Spleen (tissue), 11 donors: Measurements from ENCODE around the gene ATP13A1. TPM values are rescaled to one million over a fixed set of nuclear protein-coding genes. Genes with fewer than 3 reads are reported as not detected.

ENCODE experiments used
- DNase-seq: peaks from one replicate; pipeline ENCODE4 v3.0.0-alpha.2; 2020
- H3K27ac ChIP-seq, 8 donors: fragments of 200-600 bp; sonication (generic) in 7 of 8; 1 replicate in 4 of 8; 2 replicates in 4 of 8; pipeline versions ENCODE4 v1.5.0 to v1.8.0; 2016 to 2021; ENCODE audit warnings: inconsistent platforms in 4 of 8, mild to moderate bottlenecking in 4 of 8, moderate library complexity in 1 of 8
- H3K27me3 ChIP-seq, 7 donors: fragments of 200-600 bp; sonication (generic) in 6 of 7; replicated peaks in 1 of 7; 1 replicate in 4 of 7; 2 replicates in 3 of 7; pipeline versions ENCODE4 v1.5.0 to v1.8.0; 2016 to 2021; ENCODE audit warnings: inconsistent platforms in 3 of 7, mild to moderate bottlenecking in 1 of 7
- H3K36me3 ChIP-seq, 6 donors: fragments of 200-600 bp; sonication (generic) in 5 of 6; 1 replicate in 4 of 6; 2 replicates in 2 of 6; pipeline versions ENCODE4 v1.5.0 to v1.8.0; 2016 to 2021; ENCODE audit warnings: inconsistent platforms in 2 of 6
- H3K4me1 ChIP-seq, 6 donors: fragments of 200-600 bp; sonication (generic) in 5 of 6; 1 replicate in 3 of 6; 2 replicates in 3 of 6; pipeline versions ENCODE4 v1.5.0 to v1.8.0; 2016 to 2021; ENCODE audit warnings: inconsistent platforms in 3 of 6
- H3K4me3 ChIP-seq, 8 donors: fragments of 200-600 bp; sonication (generic) in 7 of 8; 1 replicate in 4 of 8; 2 replicates in 4 of 8; pipeline versions ENCODE4 v1.5.0 to v1.8.0; 2016 to 2021; ENCODE audit warnings: inconsistent platforms in 4 of 8, mild to moderate bottlenecking in 4 of 8, moderate library complexity in 2 of 8
- H3K9me3 ChIP-seq, 8 donors: fragments of 200-600 bp; sonication (generic) in 7 of 8; 1 replicate in 4 of 8; 2 replicates in 4 of 8; pipeline versions ENCODE4 v1.5.0 to v1.8.0; 2016 to 2021; ENCODE audit warnings: inconsistent platforms in 4 of 8
- POLR2A ChIP-seq, 3 donors: fragments of 450-650 bp; IDR thresholded peaks; one replicate each; pipeline ENCODE4 v1.5.1; 2017; ENCODE audit warnings: antibody characterized with exemption in 3 of 3, mild to moderate bottlenecking in 1 of 3
- POLR2AphosphoS5 ChIP-seq, 3 donors: sonication (generic); formaldehyde crosslinking; IDR thresholded peaks; one replicate each; pipeline ENCODE4 v1.5.1; 2017; ENCODE audit warnings: antibody characterized with exemption in 3 of 3
- WGBS, 5 donors: extraction: QIAGEN DNeasy Blood & Tissue Kit in 3 of 5; methylation state at CpG; one replicate each; pipeline versions ENCODE4 v1.1.5 to v1.1.7; 2013 to 2018; 5-methylcytosine and 5-hydroxymethylcytosine counted together
- intact Hi-C: fragments of 100-400 bp; cut with DNase I; formaldehyde crosslinking; loops from one replicate; pipeline ENCODE4 v1.15.0; 2023; ENCODE audit warnings: low total_unique reads
- polyA plus RNA-seq, 3 donors: library from polyadenylated mRNA; stranded (reverse); fragments of 200-250 nt; gene quantifications; one replicate each; pipeline ENCODE4 v1.2.1, GENCODE V29; 2013
- total RNA-seq, 7 donors: library from RNA; depleted of rRNA in 3 of 7; stranded (reverse); fragments of >200 nt in 3 of 7; fragmentation: NEBNext Ultra II Directional in 4 of 7; extraction: Animal tissue kit (Norgen Biotek cat#: 25700) in 4 of 7; gene quantifications; one replicate each; pipeline versions ENCODE4 v1.1.0 to v1.2.1, GENCODE V29; 2016 to 2021
- TF ChIP-seq, protein P1 (sequence below), 11 experiments: fragments of 200-600 bp in 7 of 11; fragments of 450-650 bp in 4 of 11; sonication (generic) in 4 of 11; IDR thresholded peaks in 8 of 11; conservative IDR thresholded peaks in 3 of 11; 1 replicate in 7 of 11; 2 replicates in 4 of 11; pipeline versions ENCODE4 v1.4.0 to v1.8.0; 2016 to 2021; ENCODE audit warnings: antibody characterized with exemption in 11 of 11, inconsistent platforms in 4 of 11, mild to moderate bottlenecking in 1 of 11
- donor health status: healthy with polysubstance abuse.
- donor health status: DM: no; HTN: no; CAD: no; lungs with moderate emphysema.
- donor health status: DM: no; HTN: no; CAD: no.
- donor health status: Bipolar disorder and iron deficiency.
- donor health status: healthy.
- donor health status: DM: no; HTN: no; CAD: no.
- donor health status: DM: yes; HTN: yes; CAD: no.

The ATP13A1 gene
- total and polyA plus RNA-seq, 10 donors, result 39.7 to 301 (median 99.7) TPM

DNA sequence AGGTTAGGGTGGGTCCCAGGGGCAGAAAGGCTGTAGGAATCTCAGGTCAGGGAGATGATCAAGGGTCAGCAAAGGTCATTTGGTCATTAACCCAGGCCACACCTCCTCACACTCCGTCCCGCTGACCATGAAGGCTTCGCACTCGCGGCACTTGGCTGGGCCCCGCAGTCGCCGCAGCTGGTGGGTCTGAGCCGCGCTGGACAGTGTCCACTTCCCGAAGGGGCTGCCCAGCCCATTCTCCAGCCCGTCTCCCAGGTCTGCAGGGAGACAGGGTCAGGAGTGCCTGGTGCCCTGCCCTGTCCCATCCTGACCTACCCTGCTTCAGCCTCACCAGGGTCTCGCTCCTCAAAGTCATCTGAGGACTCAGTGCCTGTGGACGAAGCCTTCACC lies 28.2 kb downstream of the ATP13A1 start:
- no peak for DNase-seq
- intact Hi-C loops, result no loop called here
- H3K4me3 ChIP-seq, result no peak overlapping the region
- 95 to 97% (median 96%) methylated on average over 14 of the region's 14 CpGs for WGBS, 5 donors
- no peaks in the 10 kb centered on the region for H3K27me3 ChIP-seq
- H3K36me3 ChIP-seq, result peaks cover 0 to 100% (median 92%) of the 10 kb centered on the region in 6 donors
- TF ChIP-seq POLR2AphosphoS5 (IDR thresholded peaks at IDR 0.05) (peak in 1 of 3 donors; percentile 30), POLR2A (IDR thresholded peaks at IDR 0.05) (no peak)
- TF ChIP-seq, protein P1, sequence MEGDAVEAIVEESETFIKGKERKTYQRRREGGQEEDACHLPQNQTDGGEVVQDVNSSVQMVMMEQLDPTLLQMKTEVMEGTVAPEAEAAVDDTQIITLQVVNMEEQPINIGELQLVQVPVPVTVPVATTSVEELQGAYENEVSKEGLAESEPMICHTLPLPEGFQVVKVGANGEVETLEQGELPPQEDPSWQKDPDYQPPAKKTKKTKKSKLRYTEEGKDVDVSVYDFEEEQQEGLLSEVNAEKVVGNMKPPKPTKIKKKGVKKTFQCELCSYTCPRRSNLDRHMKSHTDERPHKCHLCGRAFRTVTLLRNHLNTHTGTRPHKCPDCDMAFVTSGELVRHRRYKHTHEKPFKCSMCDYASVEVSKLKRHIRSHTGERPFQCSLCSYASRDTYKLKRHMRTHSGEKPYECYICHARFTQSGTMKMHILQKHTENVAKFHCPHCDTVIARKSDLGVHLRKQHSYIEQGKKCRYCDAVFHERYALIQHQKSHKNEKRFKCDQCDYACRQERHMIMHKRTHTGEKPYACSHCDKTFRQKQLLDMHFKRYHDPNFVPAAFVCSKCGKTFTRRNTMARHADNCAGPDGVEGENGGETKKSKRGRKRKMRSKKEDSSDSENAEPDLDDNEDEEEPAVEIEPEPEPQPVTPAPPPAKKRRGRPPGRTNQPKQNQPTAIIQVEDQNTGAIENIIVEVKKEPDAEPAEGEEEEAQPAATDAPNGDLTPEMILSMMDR (IDR thresholded peaks at IDR 0.05 in 8 of 11, conservative IDR thresholded peaks at IDR 0.05 in 3 of 11), result no peak
- peak overlapping the region in 1 of 8 donors; percentile 14 for H3K27ac ChIP-seq
- peaks cover 0 to 42% (median 6%) of the 10 kb centered on the region in 6 donors for H3K4me1 ChIP-seq
- H3K9me3 ChIP-seq, result no peaks in the 10 kb centered on the region

DNA sequence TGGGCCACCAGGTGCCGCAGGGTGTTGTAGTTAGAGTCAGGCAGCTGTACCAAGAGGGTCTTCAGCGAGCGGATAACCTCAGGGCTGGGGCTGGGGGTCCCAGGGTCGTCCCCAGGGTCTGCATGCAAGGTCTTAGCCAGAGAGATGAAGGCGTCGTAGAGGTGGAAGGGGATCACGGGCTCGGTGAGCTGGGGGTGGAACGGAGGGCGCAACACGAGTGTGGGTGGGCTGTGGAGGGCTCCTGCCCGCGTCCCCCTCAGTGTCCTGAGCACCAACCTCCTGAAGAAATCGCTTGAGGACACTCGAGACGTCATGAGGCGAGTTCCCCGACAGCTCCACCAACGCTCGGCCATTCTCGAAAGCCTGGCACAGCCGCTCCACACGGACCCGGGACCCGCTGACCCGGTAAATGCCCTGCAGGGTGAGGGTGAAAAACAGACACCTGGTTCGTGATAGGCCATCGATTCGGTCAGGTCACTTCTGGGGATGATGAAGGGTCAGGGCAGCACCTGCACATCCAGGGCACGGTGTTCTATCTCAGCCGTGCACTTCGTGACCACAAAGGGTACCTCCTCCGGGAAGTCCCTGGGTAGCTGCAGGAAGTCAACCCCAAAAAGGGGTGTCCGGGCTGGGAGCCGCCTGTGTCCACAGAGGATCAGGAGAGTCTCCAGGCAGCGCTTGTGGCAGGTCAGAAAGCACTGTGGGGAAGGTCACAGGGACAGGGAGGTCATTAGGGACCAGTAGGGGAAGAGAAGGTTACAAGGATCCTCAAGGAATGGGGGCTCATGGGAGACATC lies 28.8 kb downstream of the ATP13A1 start:
- Histone ChIP-seq H3K27me3 (no peaks in the 10 kb centered on the region), H3K9me3 (no peaks in the 10 kb centered on the region), H3K4me1 (peaks cover 0 to 38% (median 3%) of the 10 kb centered on the region in 6 donors), H3K4me3 (no peak overlapping the region), H3K27ac (peak overlapping the region in 1 of 8 donors; percentile 14), H3K36me3 (peaks cover 0 to 100% (median 89%) of the 10 kb centered on the region in 6 donors)
- DNase-seq, result no peak
- TF ChIP-seq, protein P1 (IDR thresholded peaks at IDR 0.05 in 8 of 11, conservative IDR thresholded peaks at IDR 0.05 in 3 of 11), result no peak
- TF ChIP-seq POLR2AphosphoS5 (IDR thresholded peaks at IDR 0.05), result no peak
- TF ChIP-seq POLR2A (IDR thresholded peaks at IDR 0.05), result no peak
- intact Hi-C loops, result no loop called here
- 88 to 96% (median 91%) methylated on average over 36 of the region's 36 CpGs for WGBS, 5 donors

DNA sequence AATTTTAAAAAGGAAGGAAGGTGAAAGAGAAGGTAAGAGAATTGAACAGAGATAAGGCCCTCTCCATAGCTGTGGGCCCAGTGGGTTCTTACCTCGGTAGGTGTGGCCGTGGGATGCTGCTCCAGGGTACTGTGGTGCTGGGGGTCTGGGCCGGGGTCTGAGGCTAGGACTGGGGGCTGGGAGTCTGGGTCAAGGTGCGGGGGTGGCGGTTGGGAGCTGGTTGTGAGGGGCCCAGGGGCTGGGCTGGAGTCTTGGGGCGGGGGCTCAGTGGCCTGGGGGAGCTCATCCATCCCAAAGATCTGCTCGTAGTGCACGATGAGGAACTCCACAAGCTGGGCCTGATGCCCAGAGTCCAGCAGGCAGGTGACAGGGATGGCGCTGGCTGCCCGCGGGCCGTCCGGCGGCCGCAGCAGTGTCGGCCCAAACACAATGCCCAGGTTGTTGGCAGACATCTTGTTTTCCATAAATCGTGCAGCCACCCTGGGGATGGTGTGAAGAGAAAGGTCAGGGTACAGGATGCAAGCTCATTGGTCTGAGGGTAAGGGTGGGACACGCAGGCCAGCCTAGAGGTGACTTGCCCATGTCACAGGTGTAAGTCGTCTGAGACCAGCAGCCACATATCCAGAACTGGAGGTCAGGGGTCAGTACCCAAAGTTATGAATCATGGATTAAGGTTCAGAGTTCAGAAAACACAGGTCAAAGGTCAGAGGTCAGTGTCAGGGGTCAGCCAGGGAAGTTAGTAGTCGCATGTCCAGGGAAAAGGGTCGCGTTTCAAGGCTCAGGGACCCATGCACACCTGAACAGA lies 29.6 kb downstream of the ATP13A1 start:
- Histone ChIP-seq H3K27me3 (peaks cover 0 to under 1% (median 0%) of the 10 kb centered on the region in 7 donors), H3K36me3 (peaks cover 0 to 98% (median 83%) of the 10 kb centered on the region in 6 donors), H3K4me3 (no peak overlapping the region), H3K4me1 (peaks cover 0 to 38% (median under 1%) of the 10 kb centered on the region in 6 donors), H3K9me3 (no peaks in the 10 kb centered on the region), H3K27ac (no peak overlapping the region)
- no peak for DNase-seq
- TF ChIP-seq POLR2AphosphoS5 (IDR thresholded peaks at IDR 0.05) (peak in 1 of 3 donors; percentile 49), POLR2A (IDR thresholded peaks at IDR 0.05) (no peak)
- 95 to 97% (median 96%) methylated on average over 21 to 22 of the region's 22 CpGs for WGBS, 5 donors
- intact Hi-C loops, result no loop called here

DNA sequence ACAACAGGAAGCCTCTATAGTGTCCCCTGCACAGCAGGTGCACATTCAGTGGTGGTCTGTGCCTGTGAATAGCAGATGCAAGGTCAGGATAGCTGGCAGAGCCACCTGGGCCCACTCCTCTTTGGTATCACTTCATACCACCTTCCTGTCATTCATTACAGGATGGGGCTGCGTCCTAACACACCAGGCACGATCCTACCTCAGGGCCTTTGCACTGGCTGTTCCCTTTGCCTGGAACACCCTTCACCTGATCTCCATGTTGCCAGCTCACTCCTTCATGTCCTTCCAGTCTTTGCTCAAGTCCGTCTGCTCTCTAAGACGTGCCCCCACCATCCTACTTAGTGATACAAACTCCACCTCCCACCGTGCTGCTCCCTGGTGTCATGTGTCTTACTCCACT lies 30.8 kb downstream of the ATP13A1 start:
- no peak for DNase-seq
- no peaks in the 10 kb centered on the region for H3K9me3 ChIP-seq
- H3K27me3 ChIP-seq, result peaks cover 0 to 13% (median 6%) of the 10 kb centered on the region in 7 donors
- H3K4me1 ChIP-seq, result peaks cover 0 to 48% (median 10%) of the 10 kb centered on the region in 6 donors
- WGBS, 5 donors, result 85 to 94% (median 86%) methylated on average over 5 of the region's 5 CpGs
- H3K27ac ChIP-seq, result no peak overlapping the region
- TF ChIP-seq POLR2AphosphoS5 (IDR thresholded peaks at IDR 0.05) (no peak), POLR2A (IDR thresholded peaks at IDR 0.05) (no peak)
- TF ChIP-seq, protein P1 (IDR thresholded peaks at IDR 0.05 in 8 of 11, conservative IDR thresholded peaks at IDR 0.05 in 3 of 11), result no peak
- peaks cover 0 to 86% (median 71%) of the 10 kb centered on the region in 6 donors for H3K36me3 ChIP-seq
- intact Hi-C loops, result no loop called here
- H3K4me3 ChIP-seq, result no peak overlapping the region
